GM18868 (cell line): Measurements from ENCODE around the gene CELF2.
"Not testable (repeated sequence)": the region's sequence is repeated elsewhere in the genome, so short reads cannot be mapped to it uniquely, and the experiment has no call there.

Experiments
- ATAC-seq: cut with Tn5 transposase; IDR thresholded peaks from one replicate; pipeline ENCODE4 v1.9.1; 2021; ENCODE audit warnings: mild to moderate bottlenecking, moderate library complexity; ENCODE audit not compliant: unreplicated experiment

CELF2 gene

DNA sequence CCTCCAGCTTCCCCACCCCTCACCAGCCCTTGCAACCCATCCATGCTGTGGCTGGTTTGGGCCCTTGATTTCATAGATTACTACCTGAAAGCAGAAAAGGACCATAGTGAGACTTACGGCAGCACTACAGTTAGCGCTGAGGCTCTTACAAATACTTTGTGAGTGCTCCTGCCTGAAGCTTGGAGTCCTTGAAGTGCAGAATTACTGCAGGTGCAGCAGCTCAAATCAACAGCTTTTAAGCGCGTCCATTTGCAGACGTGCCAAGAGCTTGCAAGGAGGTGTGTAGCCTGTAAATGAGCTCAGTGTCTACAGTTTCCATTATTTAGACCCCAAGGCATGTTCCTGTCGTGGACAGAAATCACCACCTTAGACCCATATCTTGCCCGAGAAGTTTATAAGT is 103.0 kb downstream of the CELF2 start:
- no peak for ATAC-seq

DNA sequence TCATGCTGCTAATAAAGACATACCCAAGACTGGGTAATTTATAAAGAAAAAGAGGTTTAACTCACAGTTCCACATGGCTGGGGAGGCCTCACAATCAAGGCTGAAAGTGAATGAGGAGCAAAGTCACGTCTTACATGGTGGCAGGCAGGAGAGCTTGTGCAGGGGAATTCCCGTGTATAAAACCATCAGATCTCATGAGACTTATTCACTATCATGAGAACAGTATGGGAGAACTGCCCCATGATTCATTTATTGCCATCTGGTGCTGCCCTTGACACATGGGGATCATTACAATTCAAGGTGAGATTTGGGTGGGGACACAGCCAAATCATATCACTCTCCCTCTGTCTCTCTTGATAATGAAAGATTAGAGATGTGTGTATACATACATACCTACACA is 106.2 kb downstream of the CELF2 start:
- ATAC-seq: not testable (repeated sequence)

DNA sequence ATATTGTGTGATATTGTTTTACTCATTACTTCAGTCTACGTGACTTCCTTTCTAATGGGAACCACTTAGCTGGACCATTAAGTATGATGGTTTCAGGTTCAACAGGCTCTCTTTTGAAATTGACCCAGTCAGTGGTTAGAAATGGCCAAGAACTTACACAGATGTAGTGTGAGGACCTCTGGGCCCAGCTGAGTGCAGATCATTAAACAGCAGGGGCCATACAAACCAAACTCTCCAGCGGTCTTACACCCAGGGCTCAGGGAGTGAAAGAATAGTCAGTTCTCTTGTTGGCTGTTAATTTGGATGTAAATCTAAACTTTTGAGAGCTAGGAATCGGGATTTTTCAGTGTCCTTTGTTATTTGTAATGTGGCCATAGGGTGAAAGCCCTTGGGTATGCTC is 107.3 kb downstream of the CELF2 start:
- ATAC-seq: no peak

DNA sequence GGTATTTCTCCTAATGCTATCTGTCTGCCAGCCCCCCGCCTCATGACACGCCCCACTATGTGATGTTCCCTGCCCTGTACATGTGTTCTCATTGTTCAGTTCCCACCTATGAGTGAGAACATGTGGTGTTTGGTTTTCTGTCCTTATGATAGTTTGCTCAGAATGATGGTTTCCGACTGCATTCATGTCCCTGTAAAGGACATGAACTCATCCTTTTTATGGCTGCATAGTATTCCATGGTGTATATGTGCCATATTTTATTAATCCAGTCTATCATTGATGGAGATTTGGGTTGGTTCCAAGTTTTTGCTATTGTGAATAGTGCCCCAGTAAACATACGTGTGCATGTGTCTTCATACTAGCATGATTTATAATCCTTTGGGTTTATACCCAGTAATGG is 109.3 kb downstream of the CELF2 start:
- not testable (repeated sequence) for ATAC-seq

DNA sequence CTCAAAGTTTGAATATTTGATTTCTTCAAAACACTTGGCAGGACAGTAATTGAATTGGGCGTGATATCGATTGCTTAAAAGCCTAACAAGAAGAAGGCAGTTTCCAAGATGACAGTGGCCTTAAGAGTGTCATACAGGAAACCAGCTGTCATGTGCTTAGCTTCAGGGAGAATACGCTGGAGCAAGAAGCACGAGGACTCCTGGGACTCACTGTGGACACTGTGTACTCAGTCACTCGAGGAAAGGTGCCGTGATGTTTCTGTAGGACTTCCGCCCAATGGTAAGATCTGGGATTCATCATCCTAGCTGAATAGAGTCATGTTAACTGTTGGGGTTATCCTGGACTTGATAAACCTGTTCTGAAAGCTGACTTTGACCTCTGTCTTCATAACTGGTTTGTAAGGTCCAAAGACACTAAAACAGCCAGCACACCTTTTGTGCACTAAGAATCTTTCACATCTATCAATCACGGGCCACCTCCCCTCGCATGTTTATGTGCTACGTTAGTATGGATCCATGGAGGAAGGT is 113.5 kb downstream of the CELF2 start:
- ATAC-seq: no peak

DNA sequence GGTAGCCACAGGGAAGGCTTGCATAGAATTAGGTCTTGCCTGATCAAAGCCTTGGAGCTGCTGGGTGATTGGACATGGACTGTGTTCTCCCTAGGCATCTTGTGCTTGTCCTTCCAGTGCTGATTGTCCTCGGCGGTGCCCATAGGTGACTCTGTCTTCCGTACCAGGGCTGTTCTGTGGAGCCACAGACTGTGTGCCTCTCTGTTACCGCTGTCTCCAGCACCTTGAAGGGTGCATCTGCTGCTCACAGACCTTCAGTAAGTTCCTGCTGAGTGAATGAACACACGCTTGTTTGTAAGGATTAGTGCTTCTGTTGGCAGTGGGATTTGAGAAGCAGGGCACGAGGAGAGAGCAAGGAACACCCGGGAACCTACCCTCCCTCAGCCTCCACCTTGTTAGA is 116.7 kb downstream of the CELF2 start:
- ATAC-seq: no peak

DNA sequence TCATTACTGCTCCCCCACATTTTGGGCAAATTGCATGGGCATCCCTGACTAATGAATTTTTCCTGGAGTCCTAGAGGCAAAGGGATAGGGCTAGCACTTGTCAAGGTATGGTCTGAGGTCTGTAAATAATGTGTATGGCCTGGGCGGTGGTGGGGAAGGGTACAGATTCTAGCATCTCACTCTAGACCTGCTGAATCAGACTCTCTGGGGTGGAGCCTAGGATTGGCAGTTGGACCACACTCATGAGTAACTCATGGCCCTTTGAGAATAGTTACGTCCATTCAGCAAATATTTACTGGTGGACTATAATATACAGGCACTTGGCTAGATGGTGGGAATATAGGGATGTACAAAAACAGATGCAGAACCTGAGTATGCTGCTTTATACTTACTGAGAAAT is 118.0 kb downstream of the CELF2 start:
- no peak for ATAC-seq

DNA sequence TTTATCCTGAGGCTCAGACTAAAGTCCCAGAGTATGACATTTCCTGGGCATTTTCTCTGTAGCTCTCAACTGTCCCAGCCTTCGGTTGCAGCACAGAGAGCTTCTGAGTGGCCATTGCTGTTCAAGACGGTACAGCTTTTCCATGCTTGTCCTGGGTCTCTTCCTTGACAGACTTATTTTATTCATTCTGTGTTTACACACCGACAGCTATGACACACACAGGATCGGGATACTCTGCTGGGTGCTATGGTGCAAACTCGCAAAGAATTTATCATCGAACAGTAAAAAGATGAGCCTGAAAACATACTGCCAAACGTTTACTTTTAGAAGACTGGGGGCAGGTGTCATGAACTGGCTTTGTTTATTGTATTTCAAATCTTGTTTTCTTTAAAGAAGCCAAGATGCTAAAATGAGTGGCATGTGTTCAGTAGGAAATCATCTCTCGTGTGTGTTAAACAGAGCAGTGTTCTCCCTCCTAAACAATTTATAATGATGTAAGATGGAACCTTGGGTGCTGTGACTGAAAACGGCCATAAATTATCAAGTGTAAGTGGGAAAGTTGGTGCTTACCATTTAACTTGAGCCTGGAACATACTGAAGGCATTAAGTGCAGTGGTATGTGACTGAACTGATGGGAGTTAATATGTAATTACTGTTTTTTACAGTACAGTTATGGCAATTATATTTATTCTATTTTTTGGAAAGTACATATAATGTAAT is 120.8 kb downstream of the CELF2 start:
- no peak for ATAC-seq

DNA sequence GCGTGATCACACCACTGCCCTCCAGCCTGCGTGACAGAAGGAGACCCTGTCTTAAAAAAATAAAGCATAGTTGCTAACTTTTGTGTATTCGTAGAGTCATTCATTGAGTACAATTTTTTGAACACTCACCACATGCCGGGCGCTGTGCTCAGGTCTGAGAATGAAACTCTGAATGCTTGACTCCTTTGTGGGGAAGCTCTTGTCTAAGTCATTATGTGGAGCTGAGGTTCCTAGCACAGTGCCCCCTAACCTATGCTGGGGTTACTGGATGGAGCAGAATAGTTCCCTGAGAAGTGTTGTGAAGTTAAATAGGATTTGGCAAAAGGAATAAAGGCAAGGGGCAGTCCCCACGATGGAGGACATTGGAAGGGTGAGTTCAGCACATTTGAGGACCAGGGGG is 123.3 kb downstream of the CELF2 start:
- ATAC-seq: no peak

DNA sequence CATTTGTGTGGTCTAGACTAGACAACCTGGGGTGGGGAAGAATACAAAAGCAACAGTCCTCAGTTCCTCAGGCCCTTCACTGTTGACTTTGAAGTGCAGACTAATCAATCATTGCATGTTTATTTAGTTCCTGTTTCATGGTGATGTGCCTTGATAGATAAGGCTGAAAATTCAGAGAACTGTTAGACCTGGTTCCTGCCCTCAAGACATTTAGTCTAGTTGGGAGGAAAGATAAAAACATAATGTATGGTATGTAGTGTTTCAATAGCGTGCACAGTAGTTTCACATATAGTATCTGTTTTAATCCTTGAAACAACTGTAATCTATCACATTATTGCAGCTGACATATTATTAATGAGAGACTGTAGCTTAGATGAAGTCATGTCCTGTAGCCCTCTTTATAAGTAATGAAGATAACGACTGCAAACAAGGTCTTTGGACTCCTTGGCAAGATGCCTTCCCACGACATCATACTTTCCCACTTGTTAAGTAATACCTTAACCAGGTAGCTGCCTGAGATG is 124.0 kb downstream of the CELF2 start:
- peak; percentile 31 for ATAC-seq

DNA sequence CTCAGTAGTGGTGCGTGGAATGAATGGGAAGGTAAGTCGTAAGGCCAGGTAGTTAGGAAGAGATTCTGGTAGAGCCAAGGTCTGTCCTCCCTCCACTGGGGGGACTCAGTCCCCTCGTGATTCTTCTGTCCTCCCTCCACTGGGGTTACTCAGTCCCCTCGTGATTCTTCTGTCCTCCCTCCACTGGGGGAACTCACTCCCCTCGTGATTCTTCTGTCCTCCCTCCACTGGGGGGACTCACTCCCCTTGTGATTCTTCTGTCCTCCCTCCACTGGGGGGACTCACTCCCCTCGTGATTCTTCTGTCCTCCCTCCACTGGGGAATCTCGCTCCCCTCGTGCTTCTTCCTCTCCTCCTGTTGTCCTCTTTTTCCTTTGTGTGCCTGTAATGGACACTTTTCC is 125.1 kb downstream of the CELF2 start:
- ATAC-seq: no peak

DNA sequence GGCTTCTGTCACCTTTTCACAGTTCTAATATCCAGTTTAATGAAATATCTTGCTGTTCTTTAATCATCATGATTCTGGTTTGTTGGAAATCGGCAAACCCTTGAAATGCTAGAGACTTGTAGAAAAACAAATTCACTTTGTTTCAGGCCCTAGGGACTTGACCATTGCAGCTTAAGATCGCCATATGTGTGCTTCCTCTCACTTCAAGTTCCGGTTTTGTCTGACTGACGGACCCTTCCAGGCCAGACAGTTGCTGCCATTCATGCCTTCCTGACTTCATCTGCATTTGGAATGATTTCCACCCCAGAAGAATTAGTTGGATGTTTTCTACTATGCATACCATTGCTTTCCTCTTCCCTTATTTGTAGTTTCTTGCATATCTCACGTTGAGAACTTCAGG is 125.6 kb downstream of the CELF2 start:
- ATAC-seq: no peak

DNA sequence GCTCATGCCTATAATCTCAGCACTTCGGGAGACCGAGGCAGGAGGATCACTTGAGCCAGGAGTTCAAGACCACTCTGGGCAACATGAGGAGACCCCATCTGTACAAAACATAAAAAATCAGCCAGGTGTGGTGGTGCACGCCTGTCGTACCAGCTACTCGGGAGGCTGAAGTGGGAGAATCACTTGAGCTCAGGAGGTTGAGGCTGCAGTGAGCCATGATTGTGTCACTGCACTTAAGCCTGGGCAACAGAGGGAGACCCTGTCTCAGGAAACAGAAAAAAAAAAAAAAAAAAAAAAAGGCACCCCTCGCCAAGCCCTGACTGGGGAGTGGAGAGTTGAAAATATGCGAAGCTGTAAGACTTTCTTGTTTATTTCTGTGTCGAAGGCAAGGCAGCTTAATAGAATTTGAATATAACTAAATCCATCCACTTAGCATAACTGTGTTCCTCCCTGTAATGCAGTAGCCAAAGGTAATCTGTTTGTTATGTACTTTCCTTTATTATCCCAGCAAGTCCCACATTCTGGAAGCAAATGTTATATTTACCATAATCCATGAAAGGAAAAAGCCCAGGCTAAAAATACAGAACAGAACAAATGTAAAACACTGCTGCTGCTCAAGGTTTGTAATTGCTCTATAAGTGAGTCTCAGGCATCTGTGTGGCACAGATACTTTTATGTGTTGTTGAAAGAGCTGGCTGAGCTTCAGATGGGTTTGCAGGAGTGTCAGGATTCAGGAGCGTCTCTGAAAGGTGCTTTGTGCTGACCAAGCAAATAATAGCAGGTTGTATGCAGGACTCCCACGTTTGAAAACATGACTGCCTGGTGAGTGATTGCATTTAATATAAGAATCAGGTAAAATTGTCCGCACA is 127.2 kb downstream of the CELF2 start:
- peak; percentile 15 for ATAC-seq

DNA sequence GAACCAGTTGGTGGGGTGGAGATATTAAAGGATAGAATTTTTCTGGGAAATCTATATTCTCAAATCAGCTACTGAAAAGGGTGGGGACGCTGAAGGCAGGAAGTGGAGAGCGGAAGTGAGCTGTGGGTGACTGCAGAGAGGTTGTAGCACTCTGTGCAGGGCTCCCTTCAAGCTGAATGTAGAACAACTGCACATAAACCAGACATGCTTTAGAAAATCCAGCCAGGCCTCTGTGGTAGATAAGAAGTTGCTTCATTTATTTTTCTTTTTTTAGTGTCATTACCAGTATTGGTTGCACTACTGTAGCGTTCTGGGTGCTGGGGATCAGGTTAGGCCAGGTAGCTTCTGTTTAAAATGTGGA is 127.8 kb downstream of the CELF2 start:
- ATAC-seq: peak; percentile 72

DNA sequence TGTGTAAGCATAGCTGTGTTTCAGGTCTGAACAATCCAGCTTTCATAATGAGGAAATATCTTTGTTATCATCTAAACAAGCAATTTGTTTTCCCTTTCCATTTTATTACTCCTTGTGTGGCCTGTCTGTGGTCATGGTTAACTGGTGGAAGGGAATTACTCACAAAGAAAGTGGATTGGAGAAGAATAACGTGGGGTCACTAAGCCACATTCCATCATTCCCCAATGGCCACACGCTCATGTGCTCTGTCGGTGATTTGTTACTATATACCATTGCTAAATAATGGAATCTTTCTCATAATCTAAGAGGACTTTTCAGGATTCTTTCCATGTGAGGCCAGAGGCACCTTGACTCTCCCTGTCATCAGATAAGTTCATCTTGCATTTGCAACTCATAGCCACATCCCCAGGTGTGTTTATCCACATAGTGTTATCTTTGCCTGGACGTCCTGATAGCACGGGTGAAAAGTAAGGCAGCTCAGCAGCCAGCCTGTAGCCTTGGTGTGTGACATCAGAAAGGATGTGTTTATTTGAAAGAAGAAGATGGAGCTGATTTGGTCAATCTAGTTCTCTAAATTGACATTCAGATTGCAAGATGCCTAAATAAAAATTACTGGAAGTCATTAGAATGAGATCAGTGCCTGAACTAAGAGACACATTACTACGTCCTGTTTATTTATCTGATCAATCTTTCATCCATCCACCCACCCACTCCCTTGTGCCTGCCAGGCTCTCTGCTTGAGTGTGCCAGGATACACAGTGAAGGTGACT is 128.9 kb downstream of the CELF2 start:
- no peak for ATAC-seq

DNA sequence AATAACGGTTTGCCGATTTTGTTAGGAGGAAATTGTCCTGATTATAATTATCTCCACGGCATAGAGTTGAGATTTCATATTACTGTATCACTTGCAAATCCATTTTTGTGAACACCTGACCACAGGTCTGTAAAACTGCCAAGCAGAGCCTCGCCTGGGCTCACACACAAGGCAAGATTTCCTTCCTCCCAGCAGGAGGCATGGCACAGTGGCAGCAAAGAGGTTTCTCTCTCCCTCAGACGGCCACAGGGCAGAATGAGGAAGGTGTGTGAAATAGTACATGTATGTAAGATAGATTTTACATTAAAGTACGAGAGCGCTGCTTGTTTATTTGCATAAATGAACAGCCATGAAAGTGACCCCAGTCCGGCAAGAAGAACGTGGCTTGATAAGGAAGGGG is 130.1 kb downstream of the CELF2 start:
- peak; percentile 37 for ATAC-seq

DNA sequence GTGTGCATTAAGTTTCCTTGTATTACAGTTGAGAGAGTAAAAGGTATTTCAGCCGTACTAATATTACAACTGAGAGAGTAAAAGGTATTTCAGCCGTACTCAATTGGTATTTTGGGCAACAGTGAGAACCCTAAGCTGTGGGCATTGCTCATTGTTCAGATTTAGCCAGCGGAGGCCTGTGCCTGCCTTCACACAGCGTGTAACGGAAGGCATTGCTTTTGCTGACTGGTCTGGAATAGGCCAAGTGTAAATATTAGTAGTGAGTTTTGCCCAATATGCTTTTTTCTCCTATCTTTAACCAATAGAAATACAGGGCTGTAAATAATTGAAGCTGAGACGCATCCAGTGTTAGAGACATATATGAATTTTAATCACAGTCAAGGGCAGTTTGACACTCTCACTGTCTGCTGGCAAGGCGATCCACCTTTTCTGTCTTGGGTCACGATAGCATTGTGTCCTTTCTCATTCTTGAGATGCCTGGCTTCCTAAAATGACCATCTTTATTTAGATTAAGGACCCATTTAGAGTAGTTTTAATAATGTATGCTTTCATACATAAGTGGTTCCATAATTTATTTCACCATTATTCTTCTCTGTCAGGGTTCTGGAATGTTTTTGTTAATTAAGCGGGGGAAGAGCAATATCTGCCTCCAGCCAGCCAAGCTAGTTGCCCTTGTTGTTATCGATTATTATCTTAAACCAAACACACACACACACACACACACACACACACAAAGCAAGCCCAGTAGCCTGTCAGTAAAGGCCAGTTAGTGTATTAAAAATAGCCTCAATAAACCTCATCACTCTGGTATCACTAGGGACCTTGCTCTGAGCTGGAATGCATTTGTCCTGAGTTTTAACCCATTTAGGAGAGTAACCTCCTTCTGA is 130.7 kb downstream of the CELF2 start:
- no peak for ATAC-seq

DNA sequence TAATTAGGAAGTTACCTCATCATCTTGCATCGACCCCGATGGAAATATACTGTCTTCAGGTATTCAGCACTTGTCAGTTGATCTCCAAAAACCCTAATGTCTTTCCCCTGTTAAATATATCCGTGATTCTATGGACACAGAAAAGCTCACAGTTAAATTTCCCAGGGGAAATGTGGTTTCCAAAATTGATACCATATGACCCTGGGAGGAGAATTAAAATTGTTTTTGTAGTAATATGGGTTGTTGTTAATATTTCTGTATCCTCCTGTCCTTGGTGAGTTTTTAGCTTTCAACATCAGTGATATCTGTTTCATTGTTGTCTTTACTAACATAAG is 132.1 kb downstream of the CELF2 start:
- no peak for ATAC-seq

DNA sequence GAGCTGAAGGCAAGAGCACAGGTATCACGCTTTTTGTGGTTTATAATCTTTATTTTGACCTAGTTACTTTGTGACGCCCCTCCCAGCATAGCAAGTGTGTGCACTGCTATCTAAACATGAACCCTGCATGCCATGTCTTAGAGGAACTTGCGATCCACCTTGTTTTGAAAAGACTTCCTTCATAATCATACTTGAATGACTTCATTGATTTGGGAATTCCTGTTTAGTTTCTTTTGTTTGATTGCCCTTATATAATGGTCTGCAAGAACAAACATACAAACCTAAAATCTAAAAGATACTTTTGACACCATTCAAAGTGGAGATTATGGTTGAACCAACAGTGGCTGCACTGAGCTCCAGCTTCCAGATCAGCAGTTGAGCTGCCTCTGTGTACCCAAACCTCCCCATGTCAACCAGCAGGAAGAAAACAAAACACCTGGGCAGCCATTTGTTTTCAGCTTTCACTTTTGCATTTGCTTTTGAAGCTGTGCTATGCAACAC is 132.6 kb downstream of the CELF2 start:
- ATAC-seq: no peak

DNA sequence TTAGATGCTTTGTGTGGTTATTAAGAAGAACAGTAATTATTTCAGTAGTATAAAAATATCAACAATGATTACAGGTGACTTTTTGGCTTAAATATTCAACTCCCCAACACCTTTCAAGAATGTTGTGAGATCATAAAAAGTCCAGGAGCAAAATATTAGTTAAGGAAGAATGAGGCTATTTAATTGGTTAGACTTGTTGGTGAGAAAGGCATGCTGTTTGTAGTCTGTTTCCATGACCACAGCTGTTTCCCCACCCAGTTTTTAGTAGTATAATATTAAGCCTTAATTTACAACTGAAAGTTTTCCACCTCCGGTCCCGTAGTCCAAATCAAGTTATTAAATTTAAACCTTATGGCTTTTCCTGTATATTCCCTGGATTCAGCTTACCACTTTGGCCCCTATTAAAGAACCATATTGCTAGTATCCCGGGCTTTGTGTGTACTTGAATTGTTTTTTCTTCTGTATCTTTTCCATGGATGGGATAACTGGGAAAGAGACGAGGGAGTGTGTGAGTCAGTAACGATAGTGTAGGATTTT is 133.3 kb downstream of the CELF2 start:
- no peak for ATAC-seq
